ENCODE measurements around the gene GLRA1.
"Not testable (repeated sequence)": the region's sequence is repeated elsewhere in the genome, so short reads cannot be mapped to it uniquely, and the experiment has no call there.

The GLRA1 gene

DNA sequence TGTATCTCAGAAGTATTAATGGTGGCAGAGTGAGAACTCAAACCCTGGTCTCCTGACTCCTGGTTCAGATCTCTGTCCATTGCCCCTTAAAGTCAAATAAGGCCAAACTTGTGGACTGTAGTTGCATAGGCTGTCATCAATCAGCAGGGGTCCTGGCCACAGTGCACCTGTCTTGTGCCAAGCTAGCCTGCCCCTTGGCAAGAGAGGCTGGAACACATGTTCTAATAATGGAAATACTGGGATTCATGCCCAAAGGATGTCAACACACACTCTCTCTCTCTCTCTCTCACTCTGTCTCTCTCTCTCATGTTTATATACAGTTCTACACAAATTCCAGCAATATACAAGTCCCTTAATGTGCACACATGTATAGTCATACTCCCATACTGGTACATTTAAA is 44.3 kb downstream of the GLRA1 start:
- no peak for DNase-seq

DNA sequence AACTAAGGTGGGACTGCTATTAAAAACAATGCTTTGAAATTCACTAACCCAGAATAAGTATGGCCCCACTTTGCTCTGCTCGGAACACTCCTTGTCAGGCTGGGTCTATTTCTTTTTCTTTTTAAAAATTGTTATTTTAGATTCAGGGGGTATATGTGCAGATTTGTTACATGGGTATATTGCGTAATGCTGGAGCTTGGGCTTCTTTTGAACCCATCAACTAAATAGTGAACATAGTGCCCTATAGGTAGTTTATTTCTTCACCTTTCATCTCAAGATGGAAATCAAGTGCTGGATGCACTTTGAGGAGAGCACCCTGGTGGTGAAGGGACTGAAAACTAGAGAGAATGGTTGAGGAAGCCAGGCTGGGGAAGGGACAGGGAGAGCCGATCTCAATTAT is 51.0 kb downstream of the GLRA1 start:
- no peak for DNase-seq

DNA sequence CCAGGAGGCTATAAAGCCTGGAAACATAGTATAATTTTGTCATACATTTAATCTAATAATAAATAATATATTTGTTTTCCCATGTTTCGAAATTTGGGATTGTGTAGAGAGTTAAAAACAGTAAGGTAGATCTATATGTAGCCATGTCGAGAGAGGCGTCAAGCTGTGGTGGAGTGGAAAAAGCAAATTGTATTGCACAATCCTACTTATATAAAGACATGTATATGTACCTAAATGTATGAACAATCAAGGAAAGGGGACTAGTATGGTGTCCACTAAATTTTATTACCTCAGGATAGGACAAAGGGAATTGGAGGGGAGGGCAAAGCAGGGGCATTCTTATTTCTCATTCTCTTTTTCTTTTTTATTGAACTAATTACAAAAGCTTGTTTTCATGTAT is 52.0 kb downstream of the GLRA1 start:
- DNase-seq: no peak

DNA sequence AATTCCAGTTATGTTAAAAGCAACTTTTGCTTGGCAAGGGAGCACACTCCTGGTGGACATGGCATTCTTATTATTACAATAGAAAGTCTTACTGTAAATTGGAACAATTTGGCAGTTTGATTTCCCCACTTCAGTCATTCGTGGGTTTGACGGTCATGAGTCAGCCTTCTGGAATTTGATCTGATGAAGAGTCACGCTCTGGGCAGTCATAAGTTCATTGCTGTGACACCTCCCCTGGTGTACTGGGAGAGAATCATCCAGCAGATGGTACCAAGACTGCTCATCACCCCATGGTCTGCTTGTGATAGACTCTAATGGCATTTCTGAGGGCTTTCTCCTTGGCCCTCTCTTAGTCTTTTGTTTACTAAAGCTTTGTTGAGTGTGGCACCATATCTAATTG is 53.8 kb downstream of the GLRA1 start:
- DNase-seq: no peak

DNA sequence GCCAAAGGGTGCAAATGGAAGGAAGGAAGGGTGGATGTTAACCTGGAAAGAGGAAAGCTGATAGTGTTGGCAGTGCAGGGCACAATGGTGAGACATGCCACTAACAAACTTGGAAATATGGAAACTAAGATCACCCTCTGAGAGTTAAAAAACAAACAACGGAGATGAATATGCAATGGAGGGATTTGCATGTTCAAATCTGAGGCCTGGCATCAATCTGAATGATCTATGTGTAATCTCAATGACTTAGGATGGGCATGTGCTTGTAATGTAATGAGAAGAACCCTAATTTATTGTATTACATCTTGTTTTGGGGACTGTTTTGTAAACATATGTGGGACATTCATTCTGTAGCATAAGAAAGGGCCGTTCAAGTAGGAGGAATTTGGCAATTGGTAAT is 54.4 kb downstream of the GLRA1 start:
- no peak for DNase-seq

DNA sequence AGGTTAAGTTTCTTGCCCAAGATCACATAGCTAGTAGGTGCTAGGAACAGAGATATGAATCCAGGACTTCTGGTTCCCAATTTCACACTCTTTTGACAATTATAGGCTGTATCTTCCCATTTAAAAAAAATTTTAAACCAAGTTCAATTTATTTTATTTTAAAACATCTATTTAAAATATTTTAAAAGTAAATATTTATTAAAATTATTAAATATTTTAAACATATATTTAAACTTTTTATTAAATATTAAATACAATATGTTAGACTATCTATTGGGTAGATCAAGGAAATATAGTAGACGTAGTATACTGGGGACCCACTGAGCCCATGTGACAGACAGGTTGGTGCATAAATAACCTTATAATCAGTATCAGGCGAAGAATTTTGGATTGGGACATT is 54.8 kb downstream of the GLRA1 start:
- DNase-seq: no peak

DNA sequence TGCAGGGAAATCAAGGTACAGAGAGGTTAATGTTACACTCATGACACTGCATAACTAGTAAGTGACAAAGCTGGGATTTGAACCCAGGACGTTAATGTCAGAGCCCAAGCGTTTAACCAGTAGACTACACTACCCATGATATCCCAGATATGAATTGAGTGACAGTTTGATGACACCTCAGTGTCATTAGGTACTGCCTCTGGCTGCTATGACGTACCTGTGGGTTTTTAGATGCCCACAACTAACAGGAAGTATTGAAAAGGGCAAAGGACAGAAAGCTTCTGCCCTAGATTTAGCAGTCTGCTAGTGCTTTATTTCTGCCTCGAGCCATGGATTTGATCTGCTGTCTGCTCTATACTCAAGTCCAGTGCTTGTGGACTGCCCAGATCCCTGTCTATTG is 56.2 kb downstream of the GLRA1 start:
- no peak for DNase-seq

DNA sequence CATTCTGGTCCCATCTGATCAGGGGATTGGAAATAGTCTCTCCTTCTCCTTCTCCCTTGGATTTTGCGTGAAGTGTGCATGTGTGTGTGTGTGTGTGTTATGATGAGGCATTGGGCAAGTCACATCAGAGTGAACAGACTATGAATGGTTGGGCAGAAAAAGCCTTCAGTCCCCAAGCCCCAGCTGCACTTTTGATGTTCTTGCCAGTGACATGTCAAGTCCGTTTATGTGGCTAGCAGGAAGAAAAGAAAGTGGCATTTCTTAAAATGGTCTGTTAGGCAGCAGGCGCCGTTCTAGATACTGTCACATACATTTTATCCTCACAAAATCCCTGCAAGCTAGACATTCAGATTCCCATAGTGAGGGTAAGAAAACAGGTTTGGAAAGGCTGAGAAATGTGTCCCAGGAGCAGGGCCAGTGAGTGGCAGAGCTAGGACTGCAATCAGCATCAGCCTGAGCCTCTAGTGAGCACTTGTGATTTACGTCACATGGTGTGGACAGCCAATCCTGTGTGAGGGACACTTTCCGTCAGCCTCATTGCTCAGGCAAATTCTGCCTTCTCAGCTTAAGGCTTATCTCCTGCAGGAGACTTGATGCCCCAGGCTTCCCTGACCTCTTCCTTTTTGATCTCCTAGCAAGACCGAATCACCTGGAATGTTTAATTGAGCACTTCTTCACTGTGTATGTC is 60.4 kb downstream of the GLRA1 start:
- no peak for DNase-seq

DNA sequence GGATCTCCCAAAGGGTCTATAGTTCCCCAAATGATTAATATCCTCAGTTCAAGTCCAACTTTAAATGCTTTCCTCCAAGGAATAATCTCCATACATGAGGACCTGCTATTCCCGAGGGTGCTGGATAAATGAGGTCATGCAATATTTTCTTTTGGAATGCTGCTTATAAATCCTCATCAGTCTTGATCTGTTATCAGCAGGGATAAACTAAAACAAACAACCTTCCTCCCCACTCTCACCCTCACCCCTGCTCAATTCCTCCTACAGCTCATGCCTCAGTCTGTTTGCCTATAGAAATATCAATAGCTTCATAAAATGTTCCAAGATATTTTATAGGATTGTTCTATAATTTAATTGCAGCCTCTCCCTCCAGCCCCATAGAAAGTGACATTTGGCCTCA is 61.1 kb downstream of the GLRA1 start:
- DNase-seq: no peak

DNA sequence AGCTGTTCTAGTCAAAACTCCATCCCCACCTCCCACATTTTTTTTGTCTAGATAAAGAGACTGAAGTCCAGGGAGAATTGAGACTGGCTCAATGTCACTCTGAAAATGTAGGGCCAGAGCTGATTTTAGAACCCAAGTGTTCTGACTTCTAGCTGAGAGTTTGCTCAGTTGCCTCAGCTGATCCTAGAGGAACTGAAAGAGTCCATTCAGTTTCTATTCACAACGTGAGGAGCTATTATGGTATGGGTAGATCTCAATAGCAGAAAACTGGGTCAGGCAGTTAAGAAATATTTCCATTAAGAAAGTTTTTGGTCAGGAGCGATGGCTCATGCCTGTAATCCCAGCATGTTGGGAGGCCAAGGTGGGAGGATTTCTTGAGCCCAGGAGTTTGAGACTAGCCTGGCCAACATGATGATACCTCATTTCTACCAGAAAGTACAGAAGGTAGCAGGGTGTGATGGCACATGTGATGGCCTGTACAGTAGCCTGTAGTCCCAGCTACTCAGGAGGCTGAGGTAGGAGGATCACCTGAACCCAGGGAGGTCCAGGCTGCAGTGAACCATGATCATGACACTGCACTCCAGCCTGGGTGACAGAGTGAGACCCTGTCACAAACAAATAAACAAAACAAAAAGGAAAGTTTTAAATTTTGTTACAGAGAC is 61.7 kb downstream of the GLRA1 start:
- no peak for DNase-seq

DNA sequence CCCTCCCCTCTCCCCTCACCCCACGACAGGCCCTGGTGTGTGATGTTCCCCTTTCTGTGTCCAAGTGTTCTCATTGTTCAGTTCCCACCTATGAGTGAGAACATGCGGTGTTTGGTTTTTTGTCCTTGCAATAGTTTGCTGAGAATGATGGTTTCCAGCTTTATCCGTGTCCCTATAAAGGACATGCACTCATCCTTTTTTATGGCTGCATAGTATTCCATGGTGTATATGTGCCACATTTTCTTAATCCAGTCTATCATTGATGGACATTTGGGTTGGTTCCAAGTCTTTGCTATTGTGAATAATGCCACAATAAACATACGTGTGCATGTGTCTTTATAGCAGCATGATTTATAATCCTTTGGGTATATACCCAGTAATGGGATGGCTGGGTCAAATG is 63.8 kb downstream of the GLRA1 start:
- not testable (repeated sequence) for DNase-seq

DNA sequence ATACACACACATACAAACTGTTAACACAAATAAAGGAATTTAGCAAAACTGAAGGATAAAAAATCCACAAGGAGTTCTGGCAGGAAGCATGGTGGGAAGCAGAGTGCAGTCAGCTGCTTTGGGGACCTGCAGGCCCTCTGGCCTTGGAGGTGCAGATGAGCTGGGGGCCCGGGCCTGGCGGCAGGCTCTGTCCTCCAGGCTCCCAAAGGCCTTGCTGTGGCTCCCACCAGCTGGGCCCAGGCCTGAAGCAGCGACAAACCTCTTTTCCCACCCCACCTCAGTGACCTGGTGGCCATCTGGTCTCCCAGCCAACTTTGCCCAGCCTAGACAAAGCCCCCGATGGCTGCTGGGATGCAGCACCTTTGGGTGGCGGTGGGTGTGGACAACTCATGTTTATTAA is 67.8 kb downstream of the GLRA1 start:
- DNase-seq: no peak

DNA sequence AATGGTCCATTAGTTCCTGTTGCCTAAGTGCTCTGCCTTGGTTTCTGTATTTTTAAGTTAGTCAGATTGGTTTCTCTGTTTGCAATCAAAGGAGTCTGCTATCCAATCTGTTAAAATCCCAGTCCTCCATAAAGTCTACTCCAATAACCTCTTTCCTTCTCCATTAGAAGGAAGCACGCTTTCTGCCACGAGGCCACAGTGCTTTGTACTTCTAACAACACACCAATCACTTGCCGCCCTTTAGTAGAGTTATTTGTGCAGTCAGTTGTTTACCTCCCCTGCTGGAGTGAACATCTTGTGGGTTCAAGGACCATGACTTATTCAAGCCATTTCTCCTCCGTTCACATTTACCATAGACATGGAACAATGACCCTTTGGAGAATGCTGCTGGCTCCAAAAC is 69.0 kb downstream of the GLRA1 start:
- DNase-seq: no peak

DNA sequence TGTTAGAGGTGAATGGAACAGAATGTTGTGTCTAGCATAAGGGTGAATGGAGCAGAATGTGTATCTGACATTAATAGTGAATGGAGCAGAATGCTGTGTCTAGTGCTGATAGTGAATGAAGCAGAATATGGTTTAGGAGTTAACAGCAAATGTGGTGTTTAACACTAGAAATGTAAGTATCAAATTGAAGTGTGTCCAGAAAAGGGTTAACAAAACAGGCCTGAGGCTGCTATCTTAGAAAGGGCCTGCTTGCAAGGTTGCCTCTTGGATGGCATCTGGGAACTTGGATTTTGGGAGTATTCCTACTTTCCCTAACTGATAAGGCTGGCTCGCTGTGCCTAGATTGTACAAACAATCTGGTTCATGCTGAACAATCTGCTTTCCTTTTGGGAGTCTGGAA is 76.8 kb downstream of the GLRA1 start:
- DNase-seq: no peak

DNA sequence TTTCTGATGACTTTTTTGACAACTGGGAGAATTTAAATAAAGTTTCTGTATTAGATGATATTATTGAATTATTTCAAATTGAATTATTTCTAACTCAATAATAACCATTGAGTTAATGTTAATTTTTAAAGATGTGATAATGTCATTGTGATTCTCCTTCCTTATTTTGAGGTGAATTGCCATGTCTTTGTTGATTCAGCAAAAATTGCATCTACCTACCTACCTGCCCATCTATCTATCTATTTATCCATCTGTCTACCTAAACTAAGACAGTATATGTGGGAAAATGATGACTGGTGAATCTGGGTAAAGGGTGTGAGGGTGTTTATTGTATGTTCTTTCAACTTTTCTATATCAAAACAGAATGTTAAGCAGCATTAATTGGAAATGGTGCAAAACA is 77.9 kb downstream of the GLRA1 start:
- no peak for DNase-seq

DNA sequence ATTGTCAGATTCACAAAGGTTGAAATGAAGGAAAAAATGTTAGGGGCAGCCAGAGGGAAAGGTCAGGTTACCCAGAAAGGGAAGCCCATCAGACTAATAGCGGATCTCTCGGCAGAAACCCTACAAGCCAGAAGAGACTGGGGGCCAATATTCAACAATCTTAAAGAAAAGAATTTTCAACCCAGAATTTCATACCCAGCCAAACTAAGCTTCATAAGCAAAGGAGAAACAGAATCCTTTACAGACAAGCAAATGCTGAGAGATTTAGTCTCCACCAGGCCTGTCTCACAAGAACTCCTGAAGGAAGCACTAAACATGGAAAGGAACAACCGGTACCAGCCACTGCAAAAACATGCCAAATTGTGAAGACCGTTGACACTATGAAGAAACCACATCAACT is 91.8 kb downstream of the GLRA1 start:
- not testable (repeated sequence) for DNase-seq

DNA sequence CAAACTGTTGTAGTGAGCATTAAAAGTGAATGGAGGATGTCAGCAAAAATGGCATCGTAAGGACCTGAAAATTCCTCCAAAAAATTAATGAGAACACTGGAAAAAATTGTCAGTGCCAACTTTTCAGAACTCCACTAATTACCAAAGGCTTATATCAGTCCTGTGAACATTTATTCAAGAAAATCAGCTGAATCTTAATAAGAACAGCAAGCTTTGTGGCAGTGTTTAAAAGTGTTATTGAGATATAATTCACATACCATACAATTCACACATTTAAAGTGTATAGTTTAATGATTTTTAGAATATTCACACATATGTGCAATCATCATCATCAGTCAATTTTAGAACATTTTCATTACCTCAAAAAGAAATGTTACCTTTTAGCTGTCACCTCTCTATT is 95.3 kb downstream of the GLRA1 start:
- DNase-seq: no peak

DNA sequence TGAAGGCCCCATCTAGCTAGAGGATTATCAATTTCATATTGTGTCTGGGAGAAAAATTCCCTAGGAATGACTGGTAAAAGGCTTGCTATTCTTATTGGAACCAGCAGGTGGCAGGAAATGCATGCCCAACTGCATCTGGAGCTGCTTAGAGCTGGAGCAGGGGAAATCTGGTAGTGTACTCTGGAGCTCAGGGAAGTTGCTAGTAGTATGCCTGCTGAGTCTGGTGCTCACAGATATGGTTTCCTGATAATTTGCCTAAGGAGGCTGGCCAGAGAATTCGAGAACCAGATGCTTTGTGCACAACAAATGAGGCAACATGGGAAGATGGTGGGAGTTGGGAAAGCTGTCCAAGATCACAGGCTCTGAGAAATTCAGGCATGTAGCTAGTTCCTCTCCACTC is 99.2 kb downstream of the GLRA1 start:
- no peak for DNase-seq

DNA sequence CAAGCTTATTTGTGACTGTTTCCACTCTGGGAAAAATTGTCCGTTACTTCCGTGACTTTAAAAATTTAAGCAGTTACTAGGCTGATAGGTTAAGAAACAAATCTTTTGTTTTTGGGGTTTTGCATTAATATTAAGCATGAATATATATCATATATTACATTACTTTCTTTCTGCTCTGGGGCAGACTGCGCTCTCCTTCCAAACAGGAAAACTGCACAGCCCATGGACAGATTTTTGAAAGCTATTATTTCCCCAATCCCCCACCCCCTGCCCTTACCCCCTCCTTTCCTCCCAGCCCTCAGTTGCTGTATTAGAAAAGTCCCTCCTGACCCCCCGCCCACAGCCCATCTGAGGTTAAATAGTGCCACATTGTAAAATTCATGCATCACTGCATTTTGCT is 102.5 kb downstream of the GLRA1 start:
- no peak for DNase-seq

DNA sequence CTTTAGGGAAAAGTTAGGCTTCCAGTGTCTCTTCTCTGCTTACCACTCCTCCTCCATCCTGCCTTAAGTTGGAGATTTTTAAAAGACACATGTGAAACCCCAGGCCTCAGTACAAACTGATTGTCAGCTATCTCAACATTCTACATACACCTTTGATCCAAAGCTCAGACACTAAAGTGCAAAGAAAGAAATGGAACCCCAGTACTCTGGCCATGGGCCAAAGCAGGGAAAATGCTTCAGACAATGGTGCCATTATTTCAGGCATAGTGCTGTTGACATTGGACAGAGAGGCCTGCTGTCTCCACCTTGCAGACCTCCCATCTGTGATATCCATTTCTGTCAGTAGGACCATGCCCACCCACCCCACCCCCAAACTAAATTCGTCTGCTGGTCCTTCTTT is 103.7 kb downstream of the GLRA1 start:
- DNase-seq: no peak

DNA sequence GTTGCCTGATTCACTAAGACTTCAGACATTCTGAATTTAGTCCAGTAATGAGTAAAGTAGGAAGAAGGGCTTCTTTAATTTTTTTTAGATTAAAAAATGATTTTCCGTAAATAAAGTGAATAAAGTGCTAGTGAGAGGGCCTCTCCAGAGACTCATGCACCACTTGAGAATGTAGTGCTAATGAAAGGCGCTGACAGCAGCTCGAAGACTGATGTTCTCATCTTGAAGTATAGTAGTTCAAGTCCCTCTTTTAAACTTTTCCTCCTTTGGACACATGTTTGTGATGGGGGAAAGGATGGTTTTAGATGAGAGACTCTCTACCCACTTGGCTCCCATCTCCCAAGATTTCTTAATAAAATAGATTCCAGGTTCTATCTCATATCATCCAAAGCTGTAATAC is 104.4 kb downstream of the GLRA1 start:
- no peak for DNase-seq

DNA sequence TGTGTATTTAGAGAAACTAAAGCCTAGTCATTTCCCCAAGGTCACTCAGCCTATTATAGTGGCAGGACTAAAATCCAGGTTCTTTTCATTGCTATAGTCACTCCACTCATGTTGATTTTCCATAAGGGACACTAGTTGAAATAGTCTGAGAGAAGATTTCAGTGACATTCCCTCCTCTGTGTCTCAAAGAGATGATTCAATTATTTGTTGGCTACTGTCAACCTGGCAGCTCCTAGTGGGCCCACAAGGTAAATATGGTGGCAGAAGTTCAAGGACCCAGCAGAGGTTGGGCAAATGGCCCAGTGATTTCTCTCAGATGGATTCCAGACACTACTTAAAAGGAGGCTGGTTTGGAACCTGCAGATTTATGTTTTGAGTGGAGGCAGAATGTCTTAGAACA is 104.8 kb downstream of the GLRA1 start:
- DNase-seq: no peak

DNA sequence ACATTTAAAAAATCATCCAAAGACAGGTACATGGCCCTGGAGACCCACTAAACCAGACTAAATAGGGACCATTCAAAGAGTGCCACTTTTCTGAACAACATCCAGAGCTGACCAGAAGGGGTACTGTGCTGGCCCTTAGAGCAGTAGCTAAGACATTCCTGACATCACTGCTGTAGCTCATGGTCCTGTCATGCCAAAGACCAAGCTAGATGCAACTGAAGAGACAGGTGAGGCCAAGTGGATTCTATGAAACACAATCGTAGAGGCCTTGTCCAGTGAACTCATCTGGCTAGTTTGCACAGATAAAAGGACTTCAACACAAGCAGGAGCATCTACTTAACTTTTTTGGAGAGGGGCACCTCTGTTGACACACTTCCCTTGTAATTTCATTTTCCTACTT is 109.6 kb downstream of the GLRA1 start:
- DNase-seq: no peak

DNA sequence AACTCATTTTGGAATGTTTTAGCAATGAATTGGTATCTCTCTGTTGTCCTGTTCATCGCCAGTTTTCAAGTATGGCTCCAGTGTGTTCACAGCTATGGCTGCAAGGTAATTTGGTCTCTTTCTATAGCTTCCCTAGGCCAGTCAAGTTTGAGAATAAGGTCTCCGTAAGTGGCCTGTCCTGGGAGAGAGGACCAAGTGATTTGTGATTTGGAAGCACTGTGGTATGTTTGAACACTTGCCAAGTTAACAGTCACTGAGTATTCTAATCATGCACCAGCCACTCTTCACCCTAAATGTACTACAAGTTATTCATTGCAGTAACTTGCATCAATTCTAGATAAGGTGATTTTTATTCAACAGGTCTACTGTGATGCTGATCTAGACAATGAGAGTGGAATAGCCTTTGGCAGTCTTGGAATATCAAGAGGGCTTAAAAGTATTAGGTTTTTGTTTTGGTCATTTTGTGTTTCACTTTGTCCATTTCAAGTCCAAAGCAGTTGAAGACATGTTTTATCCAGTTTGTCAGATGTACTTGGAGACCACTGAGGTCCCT is 111.8 kb downstream of the GLRA1 start:
- no peak for DNase-seq

Measured in activated CD8-positive, alpha-beta memory T cell treated with anti-CD3 and anti-CD28 coated beads, Interleukin-2, amount 50 U/mL, for 4 hours (primary cell).